Activated CD4-positive, alpha-beta T cell treated with anti-CD3 and anti-CD28 coated beads, Interleukin-2, amount 50 U/mL, for 24 hours (primary cell): Measurements from ENCODE around the gene PRMT3.
"Not testable (repeated sequence)": the region's sequence is repeated elsewhere in the genome, so short reads cannot be mapped to it uniquely, and the experiment has no call there.

ENCODE experiments used
- DNase-seq, 2 donors: peaks; one replicate each; pipeline ENCODE4 v3.0.0-alpha.2; 2020; ENCODE audit warnings: low read depth in 1 of 2, low spot score in 1 of 2

Gene PRMT3

GRCh38 chr11:20453657-20454316 is 66.3 kb downstream of the PRMT3 start:
- DNase-seq, result no peak

GRCh38 chr11:20457001-20457799 is 69.7 kb downstream of the PRMT3 start:
- DNase-seq, result no peak

- DNase-seq, result no peak
Observed at GRCh38 chr11:20457934-20458680, 70.6 kb downstream of the PRMT3 start.

- no peak for DNase-seq
Observed at GRCh38 chr11:20458905-20459632, 71.6 kb downstream of the PRMT3 start.

DNA sequence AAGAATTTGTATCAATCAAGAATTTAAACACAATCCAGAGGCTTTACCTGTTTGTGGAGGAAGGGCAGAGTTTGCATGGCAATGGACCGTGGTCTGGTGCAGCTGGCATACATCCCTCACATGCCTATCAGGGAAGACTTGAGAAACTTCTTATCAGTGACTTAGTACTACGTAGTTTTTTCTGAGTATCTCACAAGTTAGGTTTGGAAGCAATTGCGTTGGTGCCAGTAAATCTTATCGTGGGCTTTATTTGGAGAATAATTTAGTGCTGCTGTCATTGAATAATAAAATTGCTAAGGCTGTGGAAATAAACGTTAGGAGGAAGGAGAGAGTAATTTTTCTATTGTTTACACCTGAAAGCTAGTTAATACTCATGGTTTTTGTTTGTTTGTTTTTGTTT is 72.3 kb downstream of the PRMT3 start:
- DNase-seq, result no peak

DNA sequence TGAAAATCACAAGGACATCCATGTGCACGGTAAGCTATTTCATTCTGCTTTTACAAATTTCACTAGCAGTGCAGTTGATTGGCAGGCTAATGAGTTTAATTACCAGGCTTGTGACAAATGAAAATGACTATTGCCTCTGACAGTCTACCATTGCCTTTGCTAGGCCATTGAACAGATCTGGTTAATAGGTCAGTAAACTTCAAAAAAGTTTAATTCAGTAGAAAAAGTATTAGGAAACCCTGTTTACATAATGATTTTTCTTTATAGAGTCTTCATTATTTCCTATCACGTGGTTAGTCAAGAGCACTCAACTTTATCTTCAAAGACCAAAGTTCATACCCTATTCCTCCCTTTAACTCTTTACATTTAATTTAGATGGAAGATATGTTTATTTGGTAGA is 77.0 kb downstream of the PRMT3 start:
- no peak for DNase-seq

DNA sequence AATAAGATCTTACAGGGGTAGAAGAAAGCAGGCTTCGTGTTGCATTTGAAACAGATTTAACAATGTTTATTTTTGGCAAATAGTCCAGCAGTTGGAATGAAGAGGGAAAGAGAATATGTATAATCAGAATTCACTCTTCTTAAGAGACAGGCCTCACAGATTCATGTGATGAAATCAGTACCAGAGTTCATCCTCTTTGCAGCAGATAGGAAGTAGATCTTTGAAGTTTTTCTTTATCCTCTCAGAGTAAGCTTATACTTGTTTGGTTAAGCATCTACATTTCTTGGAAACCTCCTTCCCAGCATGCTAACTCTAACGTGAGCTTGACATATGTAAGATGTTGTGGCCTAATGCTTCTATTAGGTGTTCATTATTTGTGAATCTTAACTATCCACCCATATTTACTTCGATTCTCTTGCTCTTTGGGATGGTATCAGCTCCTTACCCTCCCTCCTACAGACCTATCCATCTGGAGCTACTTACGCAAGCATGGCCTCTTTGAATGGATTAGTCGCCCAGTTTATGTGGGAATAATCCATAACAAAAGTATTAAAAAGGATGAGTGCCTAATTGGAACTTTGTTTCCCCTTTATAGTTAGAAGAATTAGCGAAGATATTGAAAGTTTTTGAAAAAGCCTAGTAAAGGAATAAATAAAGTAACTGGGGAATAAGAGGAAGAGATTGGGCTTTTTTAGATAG is 80.1 kb downstream of the PRMT3 start:
- no peak for DNase-seq

- no peak for DNase-seq
Observed at GRCh38 chr11:20470348-20470747, 82.8 kb downstream of the PRMT3 start.

GRCh38 chr11:20471929-20472328 is 84.4 kb downstream of the PRMT3 start:
- not testable (repeated sequence) for DNase-seq

DNA sequence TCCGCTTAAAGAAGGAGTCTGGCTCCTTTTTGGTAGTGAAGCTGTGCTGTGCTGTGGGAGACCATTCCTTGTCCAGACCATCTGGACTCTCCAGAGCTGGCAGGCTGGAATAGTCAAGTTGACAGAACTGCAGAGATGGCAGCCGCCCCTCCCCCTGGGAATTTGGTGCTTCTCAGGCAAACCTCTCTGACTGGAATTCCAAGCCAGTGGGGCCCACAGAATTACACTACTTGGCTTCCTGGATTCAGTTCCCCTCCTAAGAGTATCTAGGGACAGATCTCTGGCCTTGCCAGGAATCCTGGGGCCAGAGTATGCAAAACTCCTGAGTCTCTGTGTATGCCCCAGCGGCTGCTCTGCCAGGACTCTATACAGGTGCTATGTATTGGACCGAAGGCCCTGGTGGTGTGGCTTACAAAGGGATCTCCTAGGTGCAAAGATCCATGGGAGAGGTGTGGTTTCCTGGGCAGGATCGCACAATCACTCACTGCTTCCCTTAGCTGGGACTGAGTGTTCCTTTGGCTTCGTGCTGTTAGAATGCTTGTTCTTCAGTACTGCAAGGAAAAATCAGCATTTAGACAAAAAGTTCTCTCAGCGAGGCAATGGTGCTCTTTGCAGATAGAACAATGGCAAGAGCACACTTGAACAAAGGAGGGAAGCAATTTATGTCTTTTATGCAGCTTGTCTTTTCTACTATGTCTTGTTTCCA is 86.8 kb downstream of the PRMT3 start:
- DNase-seq, result no peak

GRCh38 chr11:20474882-20475517 is 87.5 kb downstream of the PRMT3 start:
- DNase-seq, result no peak

DNA sequence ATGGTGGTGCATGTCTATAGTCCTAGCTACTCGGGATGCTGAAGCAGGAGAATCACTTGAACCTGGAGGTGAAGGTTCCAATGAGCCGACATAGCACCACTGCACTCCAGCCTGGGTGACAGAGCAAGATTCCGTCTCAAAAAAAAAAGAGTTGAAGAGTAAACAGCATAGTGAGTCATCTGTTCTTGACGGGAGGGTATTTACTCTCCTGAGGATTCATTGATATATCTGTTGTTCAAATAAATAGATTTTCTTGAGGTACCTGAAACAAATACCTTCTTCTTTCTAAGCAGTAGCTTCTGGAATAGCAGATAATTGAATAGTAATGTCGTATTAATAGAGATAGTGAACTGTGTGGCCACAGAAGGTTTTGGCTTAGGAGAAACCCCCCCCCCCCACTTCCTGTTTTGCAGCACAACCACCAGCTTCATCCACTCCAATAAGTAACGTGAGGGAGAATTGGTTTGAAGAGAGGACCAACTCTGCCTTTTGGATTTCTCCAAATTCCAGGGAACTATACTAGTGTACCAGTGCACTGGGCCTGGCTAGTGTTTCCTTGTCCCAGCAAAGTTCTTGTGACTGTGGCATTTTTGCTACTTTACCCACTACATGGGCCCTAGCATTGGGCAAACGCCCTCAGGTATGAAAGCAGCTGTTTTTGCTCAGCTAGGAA is 90.0 kb downstream of the PRMT3 start:
- no peak for DNase-seq

GRCh38 chr11:20479513-20479912 is 92.0 kb downstream of the PRMT3 start:
- no peak for DNase-seq

DNA sequence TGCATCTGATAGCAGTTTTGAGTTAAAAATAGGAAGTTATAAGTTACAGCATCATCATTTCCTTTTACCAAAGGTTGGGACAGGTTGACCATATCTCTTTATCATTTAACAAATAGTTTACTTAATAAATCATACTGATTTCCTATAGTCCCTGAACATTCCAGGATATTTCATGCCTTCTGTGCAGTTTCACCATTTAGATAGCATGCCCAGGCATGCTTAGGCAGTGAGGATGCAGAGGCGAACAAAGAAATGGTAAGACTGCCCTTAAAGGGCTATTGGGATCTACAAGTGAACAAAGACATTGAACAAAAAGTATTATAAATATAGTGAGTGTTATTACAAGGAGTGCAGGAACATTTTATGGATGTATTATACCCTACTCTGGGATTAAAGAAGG is 96.4 kb downstream of the PRMT3 start:
- no peak for DNase-seq

DNA sequence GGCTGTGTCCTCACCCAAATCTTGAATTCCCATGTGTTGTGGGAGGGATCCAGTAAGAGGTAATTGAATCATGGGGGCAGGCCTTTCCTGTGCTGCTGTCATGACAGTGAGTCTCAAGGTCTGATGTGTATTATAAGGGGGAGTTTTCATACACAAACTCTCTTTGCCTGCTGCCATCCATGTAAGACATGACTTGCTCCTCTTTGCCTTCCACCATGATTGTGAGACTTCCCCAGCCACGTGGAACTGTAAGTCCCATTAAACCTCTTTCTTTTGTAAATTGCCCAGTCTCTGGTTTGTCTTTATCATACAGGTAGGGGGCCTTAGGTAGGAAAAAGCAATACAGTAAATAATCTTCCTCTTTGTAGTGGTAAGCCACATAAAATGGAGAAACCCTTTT is 96.9 kb downstream of the PRMT3 start:
- DNase-seq, result not testable (repeated sequence)

- DNase-seq, result no peak
Observed at GRCh38 chr11:20488352-20488751, 100.8 kb downstream of the PRMT3 start.

DNA sequence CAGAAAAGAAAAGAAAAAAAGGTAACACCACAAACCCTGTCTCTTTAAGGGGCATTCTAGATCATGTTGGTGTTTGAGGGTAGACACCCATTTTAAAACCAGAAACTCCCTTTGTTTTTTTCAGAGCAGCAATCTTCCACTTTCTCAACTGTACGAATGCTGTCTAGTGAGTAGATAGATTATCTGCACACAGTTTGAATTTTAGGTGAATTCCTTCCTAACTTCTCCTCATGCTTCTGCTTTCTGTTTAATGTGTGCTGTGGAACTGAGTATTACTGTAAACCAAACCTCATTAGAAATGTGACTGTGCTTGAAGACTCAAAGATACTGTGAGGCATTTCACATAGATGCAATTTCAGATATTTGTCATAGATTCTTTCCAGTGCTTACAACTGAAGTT is 102.4 kb downstream of the PRMT3 start:
- no peak for DNase-seq

GRCh38 chr11:20493340-20493739 is 105.8 kb downstream of the PRMT3 start:
- no peak for DNase-seq

GRCh38 chr11:20497124-20497792 is 109.7 kb downstream of the PRMT3 start:
- no peak for DNase-seq
